Mucosa of descending colon (tissue), 3 donors: ENCODE data around the gene CCL23. TPM values are rescaled to one million over a fixed set of nuclear protein-coding genes. Genes with fewer than 3 reads are reported as not detected.

ENCODE experiments used
- ATAC-seq: fragments of 200-7000 bp; cut with Tn5 transposase; one replicate; pipeline ENCODE4 v1.9.1; 2020; ENCODE audit warnings: mild to moderate bottlenecking, moderate library complexity
- DNase-seq, 3 donors: peaks; one replicate each; pipeline ENCODE4 v3.0.0-alpha.2; 2020
- H3K36me3 ChIP-seq: fragments of 200-600 bp; one replicate; pipeline ENCODE4 v1.8.0; 2021; ENCODE audit warnings: low read depth, mild to moderate bottlenecking
- H3K4me1 ChIP-seq: fragments of 200-600 bp; one replicate; pipeline ENCODE4 v1.8.0; 2021; ENCODE audit warnings: low read depth, mild to moderate bottlenecking
- H3K4me3 ChIP-seq: fragments of 200-600 bp; one replicate; pipeline ENCODE4 v1.8.0; 2021; ENCODE audit warnings: mild to moderate bottlenecking
- H3K9me3 ChIP-seq: fragments of 200-600 bp; one replicate; pipeline ENCODE4 v1.8.0; 2021; ENCODE audit warnings: mild to moderate bottlenecking
- intact Hi-C, 2 donors: fragments of 100-400 bp; cut with DNase I in 1 of 2; cut with micrococcal nuclease in 1 of 2; formaldehyde crosslinking; loops; one replicate each; pipeline versions ENCODE4 v1.11.0 to v1.11.1; 2022; cut with DNase I, micrococcal nuclease
- total RNA-seq, 3 donors: library from RNA; stranded (reverse); fragmentation: NEBNext Ultra II Directional in 2 of 3; extraction: Animal tissue kit (Norgen Biotek cat#: 25700) in 2 of 3; gene quantifications; one replicate each; pipeline versions ENCODE4 v1.2.1 to v1.2.4, GENCODE V29; 2021 to 2023
- TF ChIP-seq, protein P1 (sequence below): fragments of 200-600 bp; IDR thresholded peaks from one replicate; pipeline ENCODE4 v1.8.0; 2022; ENCODE audit warnings: antibody characterized with exemption, mild to moderate bottlenecking
- donor health status: DM: no; HTN: no; CAD: no; lungs with moderate emphysema.
- donor health status: DM: no; HTN: no; CAD: no.
- donor health status: DM: no; HTN: yes; CAD: no.

CCL23 gene
- total RNA-seq, 3 donors from 2014 or later, result 1.3 to 5.2 (median 3.3) TPM

GRCh38 chr17:36057911-36058310, 40.1 kb upstream of the CCL23 start:
- TF ChIP-seq, protein P1, sequence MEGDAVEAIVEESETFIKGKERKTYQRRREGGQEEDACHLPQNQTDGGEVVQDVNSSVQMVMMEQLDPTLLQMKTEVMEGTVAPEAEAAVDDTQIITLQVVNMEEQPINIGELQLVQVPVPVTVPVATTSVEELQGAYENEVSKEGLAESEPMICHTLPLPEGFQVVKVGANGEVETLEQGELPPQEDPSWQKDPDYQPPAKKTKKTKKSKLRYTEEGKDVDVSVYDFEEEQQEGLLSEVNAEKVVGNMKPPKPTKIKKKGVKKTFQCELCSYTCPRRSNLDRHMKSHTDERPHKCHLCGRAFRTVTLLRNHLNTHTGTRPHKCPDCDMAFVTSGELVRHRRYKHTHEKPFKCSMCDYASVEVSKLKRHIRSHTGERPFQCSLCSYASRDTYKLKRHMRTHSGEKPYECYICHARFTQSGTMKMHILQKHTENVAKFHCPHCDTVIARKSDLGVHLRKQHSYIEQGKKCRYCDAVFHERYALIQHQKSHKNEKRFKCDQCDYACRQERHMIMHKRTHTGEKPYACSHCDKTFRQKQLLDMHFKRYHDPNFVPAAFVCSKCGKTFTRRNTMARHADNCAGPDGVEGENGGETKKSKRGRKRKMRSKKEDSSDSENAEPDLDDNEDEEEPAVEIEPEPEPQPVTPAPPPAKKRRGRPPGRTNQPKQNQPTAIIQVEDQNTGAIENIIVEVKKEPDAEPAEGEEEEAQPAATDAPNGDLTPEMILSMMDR, result no peak
- Histone ChIP-seq H3K4me1 (no peaks in the 10 kb centered on the region), H3K4me3 (no peak overlapping the region), H3K36me3 (no peaks in the 10 kb centered on the region), H3K9me3 (no peaks in the 10 kb centered on the region)
- ATAC-seq (no peak), DNase-seq (no peak)
- intact Hi-C loops, result no loop called here

DNA sequence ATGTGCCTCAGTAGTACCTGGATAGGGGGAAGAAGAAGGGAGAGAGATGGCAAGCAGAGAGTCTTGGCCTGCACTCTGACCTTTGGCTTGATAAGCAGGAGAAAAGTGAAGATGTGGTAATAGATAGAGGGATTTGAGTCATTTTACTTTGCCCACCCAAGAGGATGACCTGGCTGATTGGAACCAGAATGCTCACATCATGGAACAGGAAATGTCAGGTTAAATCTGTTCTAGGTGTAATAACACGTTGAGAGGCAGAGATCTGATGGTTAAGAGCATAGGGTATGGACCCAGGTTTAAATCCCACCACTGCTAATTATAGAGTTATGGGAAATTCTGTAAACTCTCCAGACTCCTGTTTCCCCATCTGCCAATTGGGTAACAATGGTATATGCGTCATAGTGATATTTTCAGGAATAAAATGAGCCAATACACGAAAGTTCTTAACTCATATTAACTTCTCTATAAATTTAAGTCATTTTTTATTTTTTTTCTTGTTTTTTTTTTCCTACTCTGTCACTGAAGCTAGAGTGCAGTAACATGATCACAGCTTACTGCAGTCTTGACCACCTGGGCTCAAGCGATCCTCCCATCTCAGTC, 38.2 kb upstream of the CCL23 start:
- DNase-seq (no peak), ATAC-seq (no peak)
- intact Hi-C loops, result no loop called here
- TF ChIP-seq, protein P1, result no peak
- no peaks in the 10 kb centered on the region for H3K9me3 ChIP-seq
- H3K36me3 ChIP-seq, result no peaks in the 10 kb centered on the region
- H3K4me3 ChIP-seq, result no peak overlapping the region
- H3K4me1 ChIP-seq, result no peaks in the 10 kb centered on the region

DNA sequence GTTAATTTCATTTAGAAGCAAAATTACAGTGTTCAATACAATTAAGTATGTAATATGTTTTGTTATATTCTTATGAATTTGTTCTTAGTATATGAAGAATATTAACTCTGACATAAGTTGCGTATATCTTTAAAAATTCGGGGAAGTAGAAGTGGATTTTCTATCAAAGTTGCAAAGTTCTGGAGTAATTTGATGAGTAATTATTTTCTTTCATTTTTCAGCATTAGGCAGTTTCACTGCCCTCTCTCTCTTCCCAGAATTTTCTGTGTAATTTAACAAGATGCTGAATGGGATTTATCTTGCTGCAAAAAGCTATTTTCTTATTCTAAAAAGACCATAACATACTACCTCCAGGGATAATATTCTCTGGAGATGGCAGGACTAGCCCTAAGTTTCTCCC, 37.4 kb upstream of the CCL23 start:
- intact Hi-C loops, result no loop called here
- TF ChIP-seq, protein P1, result no peak
- ATAC-seq (no peak), DNase-seq (no peak)
- Histone ChIP-seq H3K36me3 (no peaks in the 10 kb centered on the region), H3K4me1 (no peaks in the 10 kb centered on the region), H3K4me3 (no peak overlapping the region), H3K9me3 (no peaks in the 10 kb centered on the region)

DNA sequence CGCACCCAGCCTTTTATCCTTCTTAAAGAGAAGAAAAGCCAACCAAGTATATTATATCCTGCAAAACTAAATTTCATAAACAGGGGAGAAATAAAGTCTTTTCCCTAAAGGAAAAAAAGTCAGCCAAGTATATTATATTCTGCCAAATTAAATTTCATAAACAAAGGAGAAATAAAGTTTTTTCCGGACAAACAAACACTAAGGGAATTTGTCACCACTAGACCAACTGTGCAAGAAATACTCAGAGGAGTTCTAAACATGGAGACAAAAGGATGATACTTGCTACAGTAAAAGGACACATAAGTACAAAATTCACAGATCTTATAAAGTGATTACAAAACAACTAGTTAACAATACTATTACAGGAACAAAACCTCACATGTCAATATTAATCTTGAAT, 31.9 kb upstream of the CCL23 start:
- no peaks in the 10 kb centered on the region for H3K36me3 ChIP-seq
- no peak overlapping the region for H3K4me3 ChIP-seq
- peaks cover 16% of the 10 kb centered on the region for H3K9me3 ChIP-seq
- no peak for ATAC-seq
- TF ChIP-seq, protein P1, result no peak
- intact Hi-C loops, result no loop called here
- DNase-seq, result no peak
- no peaks in the 10 kb centered on the region for H3K4me1 ChIP-seq

- ATAC-seq, result no peak
- intact Hi-C loops, result no loop called here
These were observed 30.3 kb upstream of the CCL23 start for GRCh38 chr17:36048066-36048465.

More at GRCh38 chr17:36048066-36048465, 30.3 kb upstream of the CCL23 start:
- no peak overlapping the region for H3K4me3 ChIP-seq
- H3K9me3 ChIP-seq, result peaks cover 16% of the 10 kb centered on the region
- DNase-seq, result no peak
- no peaks in the 10 kb centered on the region for H3K36me3 ChIP-seq
- TF ChIP-seq, protein P1, result no peak
- no peaks in the 10 kb centered on the region for H3K4me1 ChIP-seq
